Neural progenitor cell (in vitro differentiated cells): ENCODE data around the gene CCDC158.

Source experiments
- EZH2 ChIP-seq: fragments of 200-600 bp; sonication (generic); IDR thresholded peaks from 2 replicates; pipeline ENCODE4 v1.6.1; 2017; ENCODE audit warnings: antibody characterized with exemption, mild to moderate bottlenecking, moderate library complexity
- EZH2phosphoT487 ChIP-seq: fragments of 200-600 bp; sonication (generic); IDR thresholded peaks from 2 replicates; pipeline ENCODE4 v1.6.1; 2017; ENCODE audit warnings: antibody characterized with exemption
- TF ChIP-seq, protein P1 (sequence below): fragments of 200-600 bp; sonication (generic); IDR thresholded peaks from 2 replicates; pipeline ENCODE4 v1.5.1; 2017; ENCODE audit warnings: antibody characterized with exemption, mild to moderate bottlenecking

- TF ChIP-seq, protein P1, sequence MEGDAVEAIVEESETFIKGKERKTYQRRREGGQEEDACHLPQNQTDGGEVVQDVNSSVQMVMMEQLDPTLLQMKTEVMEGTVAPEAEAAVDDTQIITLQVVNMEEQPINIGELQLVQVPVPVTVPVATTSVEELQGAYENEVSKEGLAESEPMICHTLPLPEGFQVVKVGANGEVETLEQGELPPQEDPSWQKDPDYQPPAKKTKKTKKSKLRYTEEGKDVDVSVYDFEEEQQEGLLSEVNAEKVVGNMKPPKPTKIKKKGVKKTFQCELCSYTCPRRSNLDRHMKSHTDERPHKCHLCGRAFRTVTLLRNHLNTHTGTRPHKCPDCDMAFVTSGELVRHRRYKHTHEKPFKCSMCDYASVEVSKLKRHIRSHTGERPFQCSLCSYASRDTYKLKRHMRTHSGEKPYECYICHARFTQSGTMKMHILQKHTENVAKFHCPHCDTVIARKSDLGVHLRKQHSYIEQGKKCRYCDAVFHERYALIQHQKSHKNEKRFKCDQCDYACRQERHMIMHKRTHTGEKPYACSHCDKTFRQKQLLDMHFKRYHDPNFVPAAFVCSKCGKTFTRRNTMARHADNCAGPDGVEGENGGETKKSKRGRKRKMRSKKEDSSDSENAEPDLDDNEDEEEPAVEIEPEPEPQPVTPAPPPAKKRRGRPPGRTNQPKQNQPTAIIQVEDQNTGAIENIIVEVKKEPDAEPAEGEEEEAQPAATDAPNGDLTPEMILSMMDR, result no peak
- no peak for TF ChIP-seq EZH2
- no peak for TF ChIP-seq EZH2phosphoT487
These were observed 107.4 kb downstream of the CCDC158 start for GRCh38 chr4:76313547-76313946.
